Ishikawa (cell line): Measurements from ENCODE around the gene COTL1.

Experiments
- CEBPB ChIP-seq: IDR thresholded peaks from 2 replicates; pipeline ENCODE4 v1.6.1; 2012
- CREB1 ChIP-seq: IDR thresholded peaks from 2 replicates; pipeline ENCODE4 v1.6.1; 2012; ENCODE audit warnings: low read depth
- EP300 ChIP-seq: IDR thresholded peaks from 2 replicates; pipeline ENCODE4 v1.6.1; 2012; ENCODE audit warnings: borderline replicate concordance
- MAX ChIP-seq: IDR thresholded peaks from 2 replicates; pipeline ENCODE4 v1.6.1; 2012
- TEAD4 ChIP-seq: IDR thresholded peaks from 2 replicates; pipeline ENCODE4 v1.6.1; 2012
- TF ChIP-seq, protein P1 (sequence below): IDR thresholded peaks from 2 replicates; pipeline ENCODE4 v1.6.1; 2012

GRCh38 chr16:84545114-84545737 is 72.7 kb downstream of the COTL1 start:
- no peak for TF ChIP-seq CREB1
- no peak for TF ChIP-seq MAX
- TF ChIP-seq TEAD4, result no peak
- TF ChIP-seq, protein P1, sequence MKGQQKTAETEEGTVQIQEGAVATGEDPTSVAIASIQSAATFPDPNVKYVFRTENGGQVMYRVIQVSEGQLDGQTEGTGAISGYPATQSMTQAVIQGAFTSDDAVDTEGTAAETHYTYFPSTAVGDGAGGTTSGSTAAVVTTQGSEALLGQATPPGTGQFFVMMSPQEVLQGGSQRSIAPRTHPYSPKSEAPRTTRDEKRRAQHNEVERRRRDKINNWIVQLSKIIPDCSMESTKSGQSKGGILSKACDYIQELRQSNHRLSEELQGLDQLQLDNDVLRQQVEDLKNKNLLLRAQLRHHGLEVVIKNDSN, result no peak
- TF ChIP-seq EP300, result no peak
- TF ChIP-seq CEBPB, result no peak
